Measurements from ENCODE around the gene OSBPL2. TPM values are rescaled to one million over a fixed set of nuclear protein-coding genes. Genes with fewer than 3 reads are reported as not detected.

OSBPL2 gene
- total and polyA plus RNA-seq, 2 experiments from 2014 or later = 16.6 to 31.2 TPM

- Mint-ChIP-seq H3K27ac (no peak overlapping the region), H3K9me3 (no peaks in the 10 kb centered on the region), H3K4me3 (no peak overlapping the region), H3K36me3 (ENCODE audit: low read depth) (peaks cover 43% of the 10 kb centered on the region), H3K27me3 (ENCODE audit: insufficient read depth, low read depth, poor library complexity) (peaks cover 4% of the 10 kb centered on the region), H3K4me1 (no peaks in the 10 kb centered on the region)
- no peaks in the 10 kb centered on the region for H4K20me1 ChIP-seq (replicated peaks; ENCODE audit: insufficient read depth)
- H3K27ac ChIP-seq (ENCODE audit: low read depth) = no peak overlapping the region
- no peak overlapping the region for H3K4me2 ChIP-seq
- ATAC-seq (no peak), DNase-seq (ENCODE audit: low spot score) (no peak)
- no peak overlapping the region for H3K4me3 ChIP-seq
- no peaks in the 10 kb centered on the region; the same call in none of the 2 replicates for H3K36me3 ChIP-seq (ENCODE audit: insufficient read depth)
- no peaks in the 10 kb centered on the region for H3K27me3 ChIP-seq (ENCODE audit: insufficient read depth)
- no peaks in the 10 kb centered on the region for H3K79me2 ChIP-seq (replicated peaks; ENCODE audit: insufficient read depth)
- H3K4me1 ChIP-seq (ENCODE audit: insufficient read depth) = no peaks in the 10 kb centered on the region
- no peak overlapping the region for H2AFZ ChIP-seq
- no peaks in the 10 kb centered on the region for H3K9me2 ChIP-seq (ENCODE audit: insufficient read depth)
- no peaks in the 10 kb centered on the region for H3F3A ChIP-seq (replicated peaks; ENCODE audit: low read depth)
- TF ChIP-seq EZH2phosphoT487 (IDR thresholded peaks at IDR 0.05; ENCODE audit: unreplicated experiment) = no peak
- no peak for TF ChIP-seq POLR2AphosphoS5 (IDR thresholded peaks at IDR 0.05; ENCODE audit: low read depth)
- no peak for TF ChIP-seq ZNF462 (CRISPR knock-in tag; IDR thresholded peaks at IDR 0.05)
Observed at GRCh38 chr20:62197801-62198200, 40.5 kb upstream of the OSBPL2 start.

- H3K4me3 Mint-ChIP-seq = no peak overlapping the region
- no peak for TF ChIP-seq NANOG (IDR thresholded peaks at IDR 0.05; ENCODE audit: borderline replicate concordance)
- TF ChIP-seq STAT1 (IDR thresholded peaks at IDR 0.05; ENCODE audit: unreplicated experiment) = no peak
- TF ChIP-seq, protein P1, sequence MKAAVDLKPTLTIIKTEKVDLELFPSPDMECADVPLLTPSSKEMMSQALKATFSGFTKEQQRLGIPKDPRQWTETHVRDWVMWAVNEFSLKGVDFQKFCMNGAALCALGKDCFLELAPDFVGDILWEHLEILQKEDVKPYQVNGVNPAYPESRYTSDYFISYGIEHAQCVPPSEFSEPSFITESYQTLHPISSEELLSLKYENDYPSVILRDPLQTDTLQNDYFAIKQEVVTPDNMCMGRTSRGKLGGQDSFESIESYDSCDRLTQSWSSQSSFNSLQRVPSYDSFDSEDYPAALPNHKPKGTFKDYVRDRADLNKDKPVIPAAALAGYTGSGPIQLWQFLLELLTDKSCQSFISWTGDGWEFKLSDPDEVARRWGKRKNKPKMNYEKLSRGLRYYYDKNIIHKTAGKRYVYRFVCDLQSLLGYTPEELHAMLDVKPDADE (IDR thresholded peaks at IDR 0.05) = no peak
- TF ChIP-seq EZH2 (IDR thresholded peaks at IDR 0.05; ENCODE audit: low read depth, unreplicated experiment) = no peak
- TF ChIP-seq, protein P2, sequence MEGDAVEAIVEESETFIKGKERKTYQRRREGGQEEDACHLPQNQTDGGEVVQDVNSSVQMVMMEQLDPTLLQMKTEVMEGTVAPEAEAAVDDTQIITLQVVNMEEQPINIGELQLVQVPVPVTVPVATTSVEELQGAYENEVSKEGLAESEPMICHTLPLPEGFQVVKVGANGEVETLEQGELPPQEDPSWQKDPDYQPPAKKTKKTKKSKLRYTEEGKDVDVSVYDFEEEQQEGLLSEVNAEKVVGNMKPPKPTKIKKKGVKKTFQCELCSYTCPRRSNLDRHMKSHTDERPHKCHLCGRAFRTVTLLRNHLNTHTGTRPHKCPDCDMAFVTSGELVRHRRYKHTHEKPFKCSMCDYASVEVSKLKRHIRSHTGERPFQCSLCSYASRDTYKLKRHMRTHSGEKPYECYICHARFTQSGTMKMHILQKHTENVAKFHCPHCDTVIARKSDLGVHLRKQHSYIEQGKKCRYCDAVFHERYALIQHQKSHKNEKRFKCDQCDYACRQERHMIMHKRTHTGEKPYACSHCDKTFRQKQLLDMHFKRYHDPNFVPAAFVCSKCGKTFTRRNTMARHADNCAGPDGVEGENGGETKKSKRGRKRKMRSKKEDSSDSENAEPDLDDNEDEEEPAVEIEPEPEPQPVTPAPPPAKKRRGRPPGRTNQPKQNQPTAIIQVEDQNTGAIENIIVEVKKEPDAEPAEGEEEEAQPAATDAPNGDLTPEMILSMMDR (conservative IDR thresholded peaks at IDR 0.05; ENCODE audit: low read depth in 2 of 2) = no peak
- TF ChIP-seq, protein P3, sequence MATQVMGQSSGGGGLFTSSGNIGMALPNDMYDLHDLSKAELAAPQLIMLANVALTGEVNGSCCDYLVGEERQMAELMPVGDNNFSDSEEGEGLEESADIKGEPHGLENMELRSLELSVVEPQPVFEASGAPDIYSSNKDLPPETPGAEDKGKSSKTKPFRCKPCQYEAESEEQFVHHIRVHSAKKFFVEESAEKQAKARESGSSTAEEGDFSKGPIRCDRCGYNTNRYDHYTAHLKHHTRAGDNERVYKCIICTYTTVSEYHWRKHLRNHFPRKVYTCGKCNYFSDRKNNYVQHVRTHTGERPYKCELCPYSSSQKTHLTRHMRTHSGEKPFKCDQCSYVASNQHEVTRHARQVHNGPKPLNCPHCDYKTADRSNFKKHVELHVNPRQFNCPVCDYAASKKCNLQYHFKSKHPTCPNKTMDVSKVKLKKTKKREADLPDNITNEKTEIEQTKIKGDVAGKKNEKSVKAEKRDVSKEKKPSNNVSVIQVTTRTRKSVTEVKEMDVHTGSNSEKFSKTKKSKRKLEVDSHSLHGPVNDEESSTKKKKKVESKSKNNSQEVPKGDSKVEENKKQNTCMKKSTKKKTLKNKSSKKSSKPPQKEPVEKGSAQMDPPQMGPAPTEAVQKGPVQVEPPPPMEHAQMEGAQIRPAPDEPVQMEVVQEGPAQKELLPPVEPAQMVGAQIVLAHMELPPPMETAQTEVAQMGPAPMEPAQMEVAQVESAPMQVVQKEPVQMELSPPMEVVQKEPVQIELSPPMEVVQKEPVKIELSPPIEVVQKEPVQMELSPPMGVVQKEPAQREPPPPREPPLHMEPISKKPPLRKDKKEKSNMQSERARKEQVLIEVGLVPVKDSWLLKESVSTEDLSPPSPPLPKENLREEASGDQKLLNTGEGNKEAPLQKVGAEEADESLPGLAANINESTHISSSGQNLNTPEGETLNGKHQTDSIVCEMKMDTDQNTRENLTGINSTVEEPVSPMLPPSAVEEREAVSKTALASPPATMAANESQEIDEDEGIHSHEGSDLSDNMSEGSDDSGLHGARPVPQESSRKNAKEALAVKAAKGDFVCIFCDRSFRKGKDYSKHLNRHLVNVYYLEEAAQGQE (IDR thresholded peaks at IDR 0.05; ENCODE audit: unreplicated experiment) = no peak
Observed at GRCh38 chr20:62198496-62198895, 39.8 kb upstream of the OSBPL2 start.

More at GRCh38 chr20:62198496-62198895, 39.8 kb upstream of the OSBPL2 start:
- no peak overlapping the region for H3K4me2 ChIP-seq
- no peaks in the 10 kb centered on the region; the same call in none of the 2 replicates for H3K36me3 ChIP-seq (ENCODE audit: insufficient read depth)
- no peaks in the 10 kb centered on the region for H3K4me1 ChIP-seq (ENCODE audit: insufficient read depth)
- H3K9me3 Mint-ChIP-seq = no peaks in the 10 kb centered on the region
- H4K20me1 ChIP-seq (replicated peaks; ENCODE audit: insufficient read depth) = no peaks in the 10 kb centered on the region
- no peak overlapping the region for H3K27ac ChIP-seq (ENCODE audit: low read depth)
- H2AFZ ChIP-seq = no peak overlapping the region
- no peaks in the 10 kb centered on the region; the same call in 2 of the 3 replicates for H3K4me1 Mint-ChIP-seq
- ATAC-seq (no peak), DNase-seq (ENCODE audit: low spot score) (no peak)
- H3K79me2 ChIP-seq (replicated peaks; ENCODE audit: insufficient read depth) = no peaks in the 10 kb centered on the region
- H3K27me3 Mint-ChIP-seq (ENCODE audit: insufficient read depth, low read depth, poor library complexity) = peaks cover 2% of the 10 kb centered on the region
- no peak overlapping the region for H3K4me3 ChIP-seq
- no peaks in the 10 kb centered on the region for H3F3A ChIP-seq (replicated peaks; ENCODE audit: low read depth)
- H3K9me2 ChIP-seq (ENCODE audit: insufficient read depth) = no peaks in the 10 kb centered on the region
- peaks cover 50% of the 10 kb centered on the region for H3K36me3 Mint-ChIP-seq (ENCODE audit: low read depth)
- no peak overlapping the region for H3K27ac Mint-ChIP-seq
- H3K27me3 ChIP-seq (ENCODE audit: insufficient read depth) = no peaks in the 10 kb centered on the region

Data from GM23338 (cell line).